ENCODE data around the gene AMPH.
"Not testable (repeated sequence)": the region's sequence is repeated elsewhere in the genome, so short reads cannot be mapped to it uniquely, and the experiment has no call there.

Gene AMPH

DNA sequence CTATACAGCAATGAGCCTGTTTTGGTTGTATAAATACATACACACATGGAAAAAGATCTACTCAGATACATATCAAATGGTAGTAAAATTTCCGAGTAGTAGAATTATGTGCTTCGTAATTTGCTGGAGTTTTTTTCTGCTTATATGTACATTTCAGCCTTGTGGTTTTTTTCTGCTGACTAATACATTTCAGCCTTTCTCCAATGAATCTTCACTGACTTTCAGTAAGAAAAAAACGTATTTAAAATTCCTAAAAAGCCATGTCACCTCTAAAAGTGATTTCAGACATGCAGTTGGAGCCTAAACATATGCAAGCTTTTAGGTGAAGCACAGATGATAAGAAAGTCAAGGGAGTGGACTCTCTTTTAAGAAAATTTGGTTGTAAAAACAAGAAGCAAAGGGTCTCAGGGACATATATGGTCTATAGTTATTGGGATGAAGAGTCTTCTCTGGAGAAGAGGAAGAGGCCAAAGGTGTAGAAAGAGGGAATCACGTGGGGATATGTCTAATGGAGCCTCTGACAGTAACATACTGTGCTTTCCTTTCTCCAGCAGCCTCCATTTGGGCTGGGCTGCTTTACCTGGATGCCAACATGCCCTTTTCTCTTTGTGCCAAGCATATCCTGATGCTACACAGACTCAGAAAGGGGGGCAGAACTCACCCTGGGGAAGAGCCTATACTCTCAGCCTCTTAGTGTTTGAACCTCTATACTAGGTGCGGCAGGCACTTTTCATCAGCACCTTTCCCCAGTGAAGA lies 2.4 kb downstream of the AMPH start:
- peak; percentile 9 for DNase-seq (ENCODE audit: low read depth)

DNA sequence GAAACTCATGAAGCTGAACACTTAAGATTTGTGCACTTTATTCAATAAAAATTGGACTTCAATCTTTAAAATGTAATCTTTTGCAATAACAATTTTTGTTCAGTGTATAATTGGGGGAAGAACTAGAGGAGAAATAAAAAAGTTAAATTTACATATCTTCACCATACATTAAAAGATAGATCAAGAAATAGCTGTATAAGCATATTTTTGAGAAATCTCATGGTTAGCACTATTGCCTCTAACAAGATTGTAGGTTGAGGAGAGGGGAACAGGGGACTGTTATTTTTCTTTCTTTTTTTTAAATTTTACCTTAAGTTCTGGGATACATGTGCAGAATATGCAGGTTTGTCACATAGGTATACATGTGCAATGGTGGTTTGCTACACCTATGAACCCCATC lies 5.3 kb downstream of the AMPH start:
- no peak for DNase-seq (ENCODE audit: low read depth)

DNA sequence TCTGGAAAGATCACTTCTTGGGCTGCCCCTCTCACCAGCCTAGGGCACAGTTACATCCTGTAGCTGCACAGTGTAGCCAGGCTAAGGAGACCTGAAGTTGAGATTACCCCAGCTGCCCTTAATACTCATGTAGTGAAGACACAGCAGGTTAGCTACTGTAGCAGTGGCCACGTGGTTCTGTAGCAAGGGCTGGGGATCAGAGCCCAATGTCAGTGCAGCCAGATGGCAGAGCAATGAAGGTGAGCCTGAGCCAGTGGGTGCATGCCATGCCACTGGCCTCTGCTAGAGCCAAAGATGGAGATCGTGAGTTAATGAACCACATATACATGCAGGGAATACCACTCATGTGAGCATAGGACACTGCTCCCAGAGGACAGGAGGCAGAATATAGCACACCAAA lies 15.5 kb downstream of the AMPH start:
- DNase-seq (ENCODE audit: low read depth) = no peak

DNA sequence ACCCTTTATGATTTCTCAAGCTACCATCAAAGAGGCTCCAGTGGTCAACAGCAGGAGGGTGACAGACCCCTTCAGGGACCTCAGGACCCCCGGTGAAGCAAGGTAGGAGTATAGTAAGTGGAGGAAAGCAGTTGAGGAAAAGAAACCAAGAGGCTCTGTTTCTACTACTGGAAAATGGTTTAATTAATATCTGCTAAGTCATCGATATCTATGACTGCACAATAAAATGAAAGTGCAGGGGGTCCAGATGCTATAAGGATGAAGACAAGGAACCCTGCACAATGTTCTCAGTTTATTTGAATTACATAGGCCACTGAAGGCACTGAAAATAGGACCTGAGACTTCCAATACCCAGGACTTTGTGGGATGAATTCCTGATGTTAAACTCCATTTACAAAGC lies 23.7 kb downstream of the AMPH start:
- no peak for DNase-seq (ENCODE audit: low read depth)

DNA sequence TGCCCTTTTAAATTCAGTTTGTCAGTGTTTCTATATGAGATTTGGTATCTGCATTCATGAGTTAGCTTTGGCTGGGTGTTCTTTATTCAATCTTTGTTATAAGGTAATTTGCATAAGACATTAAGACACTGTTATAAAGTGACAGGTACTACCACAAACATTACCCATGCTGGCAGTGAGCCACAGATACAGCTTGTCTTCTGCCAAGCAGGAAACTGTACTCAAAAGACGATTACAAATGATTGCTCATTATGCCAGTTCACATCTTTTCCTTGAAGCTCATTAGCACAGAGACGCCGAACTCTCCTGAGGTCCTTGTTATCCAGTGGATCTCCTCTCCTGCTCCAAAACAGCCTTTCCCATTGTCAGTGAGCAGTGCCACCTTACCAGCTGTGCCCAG lies 30.4 kb downstream of the AMPH start:
- no peak for DNase-seq (ENCODE audit: low read depth)

DNA sequence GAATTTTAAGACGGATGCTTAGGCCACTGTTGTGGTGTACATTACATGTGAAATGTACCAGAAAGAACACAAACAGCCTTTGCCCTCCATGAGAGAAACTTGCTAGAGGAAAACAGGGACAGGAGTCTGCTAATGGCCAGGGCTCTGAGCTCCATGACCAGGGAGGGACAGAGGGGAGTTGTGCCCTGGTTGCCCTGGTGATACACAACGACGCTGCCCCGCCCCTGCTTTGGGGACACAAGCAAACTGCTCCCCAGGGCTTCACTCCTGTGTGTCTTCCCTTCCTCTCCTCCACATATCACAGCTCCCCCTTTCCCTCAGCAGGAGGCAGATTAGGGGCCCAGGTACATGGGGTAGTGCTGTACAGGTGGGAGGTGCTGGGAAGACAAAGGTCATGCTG lies 36.2 kb downstream of the AMPH start:
- no peak for DNase-seq (ENCODE audit: low read depth)

DNA sequence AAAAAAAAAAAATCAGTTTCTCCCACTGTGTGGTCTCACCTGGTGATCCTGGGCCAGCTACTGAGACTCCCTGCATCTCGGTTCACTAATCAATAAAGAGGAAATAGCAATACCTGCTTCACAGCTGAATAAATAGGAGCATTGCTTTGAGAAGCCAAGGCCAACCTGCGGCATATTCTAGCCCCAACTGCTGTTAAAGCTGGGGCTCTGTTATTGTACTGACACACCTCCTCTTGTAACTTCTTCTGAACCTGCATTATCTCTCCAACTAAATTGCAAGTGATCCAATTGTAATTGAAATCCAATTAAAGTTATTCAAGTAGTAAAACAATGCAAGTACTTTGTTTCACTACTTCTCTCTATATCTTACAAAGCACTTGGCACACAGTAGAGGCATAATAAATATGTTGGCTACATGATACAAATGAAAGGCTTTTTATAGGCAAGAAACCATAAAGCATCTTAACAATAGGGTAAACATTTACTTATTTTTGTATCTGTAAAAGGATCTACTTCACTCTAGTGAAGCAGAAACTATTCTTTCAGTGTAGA lies 38.4 kb downstream of the AMPH start:
- no peak for DNase-seq (ENCODE audit: low read depth)

DNA sequence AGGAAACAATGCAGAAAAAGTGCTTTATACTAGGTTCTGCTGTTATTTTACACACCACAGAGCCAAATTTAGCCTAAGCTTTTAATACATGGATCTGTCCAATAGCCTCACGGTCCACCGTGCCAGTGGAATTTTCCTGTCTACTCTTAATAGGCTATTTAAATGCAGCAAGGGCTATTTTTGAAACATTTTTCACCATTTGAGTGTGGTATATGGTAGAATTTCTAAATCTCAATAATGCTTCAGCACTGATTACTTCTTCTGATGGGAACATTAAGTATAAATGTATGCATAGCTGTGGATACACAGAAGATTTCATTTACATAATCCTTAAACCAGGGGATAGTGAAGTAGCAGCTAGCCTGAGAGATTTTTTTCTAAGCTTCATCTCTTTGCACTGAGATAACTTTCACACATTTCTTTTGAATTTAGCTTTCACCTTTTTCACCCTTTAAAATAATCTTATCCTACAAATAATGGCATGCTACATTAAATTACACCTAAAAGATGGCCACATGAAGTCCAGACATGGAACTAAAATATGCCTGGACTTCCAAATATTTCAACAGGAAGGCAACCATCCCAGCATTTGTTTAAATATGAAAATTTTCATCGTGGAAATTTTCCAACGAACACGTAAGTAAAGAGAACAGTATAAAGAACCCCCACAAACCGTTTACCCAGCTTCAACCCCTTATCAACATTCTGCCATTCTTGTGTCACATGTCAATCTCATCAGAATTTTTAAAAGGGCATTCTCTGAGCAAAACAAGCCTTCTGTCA lies 45.4 kb downstream of the AMPH start:
- DNase-seq (ENCODE audit: low read depth) = no peak

DNA sequence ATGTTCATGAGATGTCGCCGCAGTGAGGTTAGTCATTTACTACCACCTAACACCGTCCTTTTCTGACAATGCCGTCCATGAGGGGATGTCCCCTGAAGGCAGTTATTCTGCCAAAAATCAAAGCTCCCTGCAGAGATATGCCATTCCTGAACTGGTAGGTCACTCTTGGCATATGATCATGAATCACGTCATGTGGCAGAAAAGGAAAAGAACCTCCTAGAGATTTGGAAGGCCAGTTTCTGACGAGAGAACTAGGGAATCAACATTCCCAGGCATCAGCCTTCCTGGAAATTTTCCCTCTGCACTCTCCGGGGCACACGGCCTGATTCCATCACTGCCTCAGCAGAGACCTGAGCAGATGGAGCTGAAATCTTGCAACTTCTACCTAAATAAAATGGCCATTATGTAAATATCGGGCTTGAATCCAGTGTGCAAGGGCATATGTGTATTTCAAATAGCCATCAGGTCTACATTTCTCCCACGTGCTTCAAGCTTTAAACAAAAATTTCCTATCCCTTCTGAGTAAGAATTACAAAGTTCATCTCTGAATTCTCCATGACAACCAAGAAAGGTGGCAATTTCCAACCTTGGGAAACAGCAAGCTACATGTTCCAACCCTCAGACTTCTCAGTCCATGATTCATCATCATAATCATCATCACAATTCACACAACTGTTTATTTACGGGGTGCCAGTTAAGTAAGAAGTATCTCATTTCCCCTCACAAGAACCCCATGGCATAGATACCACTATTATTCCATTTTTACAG lies 46.5 kb downstream of the AMPH start:
- DNase-seq (ENCODE audit: low read depth) = no peak

DNA sequence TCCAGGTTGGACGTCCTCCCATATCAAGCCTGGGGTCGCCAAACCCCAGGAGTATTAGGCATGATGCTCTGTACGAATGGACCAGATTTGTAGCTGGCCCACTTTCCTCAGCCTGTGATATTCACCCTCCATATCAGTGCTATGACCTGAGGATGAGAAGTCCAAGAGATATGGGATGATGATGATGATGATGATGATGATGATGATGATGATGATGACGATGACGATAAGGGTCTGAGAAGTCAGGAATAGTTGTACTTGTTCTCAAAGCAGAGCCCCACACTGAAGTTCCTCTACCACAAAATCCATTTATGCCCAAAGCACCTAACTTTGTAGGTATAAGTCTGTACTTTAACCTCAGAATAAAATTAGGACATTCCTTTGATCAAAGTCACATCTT lies 50.7 kb downstream of the AMPH start:
- DNase-seq (ENCODE audit: low read depth) = no peak

DNA sequence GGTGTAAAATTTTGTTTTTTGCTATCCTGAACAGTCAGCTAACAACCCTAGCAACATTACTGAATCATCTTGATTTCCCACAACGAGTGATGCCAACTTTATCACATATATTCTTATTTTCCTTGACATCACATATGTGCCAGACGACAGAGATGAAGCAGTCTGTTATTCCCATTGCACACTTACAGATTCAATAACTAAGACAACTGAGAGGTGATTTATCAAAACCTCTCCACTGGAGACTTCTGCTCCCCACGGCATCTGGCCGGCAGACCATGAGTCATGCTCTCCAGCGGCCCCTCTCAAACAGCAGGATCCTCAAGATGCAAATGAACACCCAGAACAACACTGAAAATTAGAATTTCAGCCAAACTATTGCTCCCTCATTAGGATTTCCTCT lies 57.1 kb downstream of the AMPH start:
- no peak for DNase-seq (ENCODE audit: low read depth)

DNA sequence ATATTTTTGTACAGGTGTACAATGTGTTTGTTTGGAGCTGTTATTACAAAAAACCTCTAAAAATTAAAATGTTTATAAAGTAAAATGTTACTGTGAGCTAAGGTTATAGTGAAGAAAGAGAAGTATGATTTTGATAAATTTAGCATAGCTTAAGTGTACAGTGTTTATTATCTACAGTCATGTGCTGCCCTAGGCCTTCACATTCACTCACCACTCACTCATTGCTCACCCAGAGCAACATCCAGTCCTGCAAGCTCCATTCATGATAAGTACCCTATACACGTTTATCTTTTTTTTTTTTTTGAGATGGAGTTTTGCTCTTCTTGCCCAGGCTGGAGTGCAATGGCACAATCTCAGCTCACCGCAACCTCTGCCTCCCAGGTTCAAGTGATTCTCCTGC lies 59.6 kb downstream of the AMPH start:
- DNase-seq (ENCODE audit: low read depth) = not testable (repeated sequence)

DNA sequence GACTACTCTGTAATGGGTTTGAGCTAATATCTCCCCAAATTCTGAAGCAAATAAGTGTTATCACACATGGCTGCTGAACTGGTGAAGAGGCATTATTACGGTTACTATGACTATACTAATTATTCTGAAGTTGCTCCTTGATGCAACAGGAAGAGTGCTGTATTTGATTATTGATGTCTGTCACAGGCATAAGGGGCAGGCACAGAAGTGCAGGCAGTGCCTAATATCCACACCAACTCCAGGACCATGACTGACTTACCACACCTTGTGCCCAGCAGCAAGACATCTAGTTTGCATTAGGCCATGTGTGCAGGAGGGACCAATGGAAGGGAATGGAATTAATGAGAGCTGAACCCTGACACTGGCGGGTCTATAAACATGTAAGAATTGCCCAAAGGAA lies 62.7 kb downstream of the AMPH start:
- DNase-seq (ENCODE audit: low read depth) = no peak

DNA sequence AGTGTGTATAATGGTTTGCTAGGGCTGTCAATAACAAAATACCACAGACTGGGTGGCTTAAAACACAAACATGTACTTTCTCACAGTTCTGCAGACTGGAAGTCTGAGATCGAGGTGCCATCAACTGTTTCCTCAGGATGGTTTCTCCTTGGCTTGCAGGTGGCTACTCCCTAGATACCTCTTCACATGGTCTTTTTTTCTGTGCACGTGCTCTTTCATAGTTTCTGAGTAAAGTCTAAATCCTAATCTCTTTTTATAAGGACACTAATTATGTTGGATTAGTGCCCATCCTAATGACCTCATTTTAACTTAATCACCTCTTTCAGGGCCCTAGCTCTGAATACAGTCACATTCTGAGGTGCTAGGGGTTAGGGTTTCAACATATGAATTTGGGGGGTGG lies 65.9 kb downstream of the AMPH start:
- DNase-seq (ENCODE audit: low read depth) = no peak

DNA sequence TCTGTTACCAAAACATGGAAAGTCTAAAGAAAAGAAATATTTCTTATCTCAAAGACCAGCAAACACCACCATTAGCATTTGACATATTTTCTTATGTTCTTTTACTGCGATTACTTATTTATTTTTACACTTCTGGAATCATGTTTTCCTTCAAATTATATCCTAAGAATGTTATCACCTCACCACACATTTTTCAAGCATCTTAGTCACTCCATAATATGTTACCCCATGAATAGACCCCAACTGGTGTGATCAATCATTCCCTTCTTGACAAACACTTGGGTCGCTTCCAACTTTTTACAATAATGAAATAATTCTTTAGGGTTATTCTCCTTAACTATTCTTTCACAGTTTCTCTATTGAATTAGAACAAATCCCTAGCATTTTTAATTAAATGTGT lies 67.4 kb downstream of the AMPH start:
- DNase-seq (ENCODE audit: low read depth) = no peak

DNA sequence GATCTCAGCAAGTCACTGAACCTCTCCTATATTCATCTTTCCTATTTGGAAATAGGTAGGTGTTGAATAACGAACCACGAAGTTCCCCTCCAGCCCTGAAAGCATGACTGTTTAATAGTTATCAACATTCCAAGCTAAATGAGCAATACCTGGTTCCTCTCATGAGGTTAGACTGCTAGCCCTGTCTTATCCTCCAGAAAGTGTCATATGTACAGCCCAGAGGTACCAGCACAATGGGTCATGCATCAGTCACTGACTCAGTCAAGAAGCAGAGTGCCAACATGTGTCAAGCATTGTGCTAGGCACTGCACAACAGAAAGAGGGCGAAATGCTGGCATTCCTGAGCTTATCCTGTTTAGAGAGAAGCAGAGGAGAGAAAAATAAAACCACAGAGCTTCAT lies 70.0 kb downstream of the AMPH start:
- no peak for DNase-seq (ENCODE audit: low read depth)

DNA sequence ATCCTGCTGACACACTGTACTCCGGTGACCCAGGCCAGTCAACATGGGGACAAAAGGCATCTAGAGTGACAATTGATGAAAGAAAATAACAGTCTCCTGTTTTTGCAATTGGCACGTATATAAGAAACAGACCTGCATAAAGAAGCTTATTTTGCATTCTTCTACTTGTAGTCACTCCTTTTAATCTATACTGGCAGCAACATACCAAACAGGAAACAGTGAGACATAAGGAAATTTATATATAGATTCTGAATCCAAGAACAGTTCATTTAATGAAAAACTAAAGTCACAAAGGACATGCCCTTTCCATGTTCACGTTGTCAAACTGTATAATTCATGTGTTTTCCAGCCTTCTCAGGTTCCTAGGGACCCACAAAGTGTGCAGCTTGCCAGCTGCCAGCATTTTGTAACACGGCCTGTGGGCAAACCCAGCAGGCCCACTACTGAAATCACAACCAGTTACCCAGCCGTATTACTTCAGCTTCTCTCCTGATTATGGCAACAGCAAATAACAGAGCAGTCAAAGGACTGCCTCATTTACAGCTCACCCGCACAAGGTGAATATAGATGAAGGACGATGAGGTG lies 72.3 kb downstream of the AMPH start:
- DNase-seq (ENCODE audit: low read depth) = no peak

DNA sequence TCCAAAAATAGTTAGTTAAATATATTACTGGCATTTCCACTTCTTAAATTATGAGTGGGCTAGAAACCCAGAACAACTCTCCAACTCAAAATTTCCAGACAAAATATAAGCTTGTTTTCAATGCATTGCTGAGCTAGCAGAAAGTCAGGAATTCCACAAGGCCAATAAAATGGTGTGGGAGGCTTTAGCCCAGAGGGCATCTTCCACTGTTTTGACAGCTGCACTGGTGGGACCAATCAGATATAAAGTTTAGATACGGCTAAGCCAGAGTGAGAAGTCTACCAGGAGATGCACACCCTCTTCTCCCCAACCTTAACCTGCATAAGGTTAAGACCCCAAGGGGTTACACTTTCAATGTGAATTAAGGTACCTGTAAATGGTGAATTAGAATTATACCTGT lies 76.6 kb downstream of the AMPH start:
- DNase-seq (ENCODE audit: low read depth) = no peak

DNA sequence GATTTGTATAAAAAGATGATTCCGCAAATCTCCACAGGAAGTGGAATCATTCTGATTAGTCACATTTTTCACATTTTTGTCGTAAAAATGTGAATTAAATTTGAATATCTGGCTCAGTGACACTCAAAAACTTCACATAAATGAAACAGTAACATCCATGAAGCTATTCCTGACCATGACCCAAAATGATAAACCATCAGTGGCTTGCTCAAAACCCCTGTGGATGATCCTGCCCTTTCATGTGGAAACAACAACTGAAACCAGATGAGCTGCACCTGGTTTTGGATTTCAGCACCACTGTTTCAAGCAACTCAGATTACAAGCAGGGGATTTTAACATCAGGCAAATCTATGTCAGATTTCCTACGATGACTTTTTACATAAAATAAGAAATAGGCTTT lies 80.3 kb downstream of the AMPH start:
- DNase-seq (ENCODE audit: low read depth) = no peak

DNA sequence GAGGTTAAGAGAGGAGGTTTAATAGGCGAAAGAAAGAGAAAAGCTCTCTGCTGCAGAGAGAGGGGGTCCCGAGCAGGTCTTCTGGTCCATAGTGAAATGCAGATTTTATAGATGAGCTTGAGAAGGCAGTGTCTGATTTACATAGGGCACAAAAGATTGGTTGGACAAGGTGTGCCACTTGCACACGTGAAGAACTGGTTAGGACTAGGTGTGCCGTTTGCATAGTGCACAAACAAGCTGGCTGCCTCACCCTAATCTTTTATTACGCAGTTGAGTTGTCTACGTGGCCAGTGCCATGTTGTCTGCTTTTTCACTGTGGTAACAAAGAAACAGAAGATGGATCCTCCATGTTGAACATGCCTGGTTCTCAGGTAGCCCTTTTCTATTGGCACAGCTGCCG lies 82.6 kb downstream of the AMPH start:
- no peak for DNase-seq (ENCODE audit: low read depth)

DNA sequence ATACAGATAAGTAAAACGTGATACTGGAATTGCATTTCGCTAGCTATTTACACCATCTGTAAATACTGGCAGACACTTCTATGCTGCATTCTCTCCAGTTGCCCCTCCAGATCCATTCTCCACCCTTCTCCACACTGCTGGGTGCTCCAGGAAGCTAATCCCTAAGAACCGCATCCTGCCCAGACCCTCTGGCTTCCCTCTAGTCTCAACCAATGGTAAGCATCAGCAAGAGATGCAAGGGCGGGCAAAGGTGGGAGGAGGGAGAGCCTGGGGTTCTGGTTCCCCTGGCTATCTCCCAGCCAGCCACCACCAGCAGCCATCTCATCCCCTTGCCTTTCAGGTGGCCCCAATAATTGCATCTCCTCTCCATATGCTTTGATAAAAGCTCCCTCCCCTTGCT lies 84.4 kb downstream of the AMPH start:
- DNase-seq (ENCODE audit: low read depth) = no peak

DNA sequence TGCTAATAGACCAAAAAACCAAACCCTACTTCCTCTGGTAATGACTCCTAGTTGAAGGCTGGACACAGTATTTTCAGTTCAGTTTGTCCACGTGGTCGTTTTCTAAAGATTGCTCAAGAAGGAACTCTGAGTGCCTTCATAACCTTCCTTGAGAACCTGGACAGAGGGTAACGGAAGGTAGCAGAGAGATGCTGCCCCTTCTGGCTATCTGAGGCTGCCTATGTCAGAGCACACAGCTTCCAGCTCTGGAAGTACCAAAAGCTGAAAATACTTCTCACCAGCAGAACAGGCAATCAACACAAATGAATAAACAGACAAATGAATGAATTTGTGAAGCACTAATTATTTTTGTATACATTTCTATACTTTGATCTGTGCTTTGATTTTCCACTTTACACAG lies 85.2 kb downstream of the AMPH start:
- DNase-seq (ENCODE audit: low read depth) = no peak
